Measurements from ENCODE around the gene SMYD3. TPM values are rescaled to one million over a fixed set of nuclear protein-coding genes. Genes with fewer than 3 reads are reported as not detected.

SMYD3 gene
- 7.9 and 18.1 TPM in 2 replicates for total RNA-seq

GRCh38 chr1:246506674-246507481 is at the start of gene SMYD3:
Gene SMYD3, minus strand, starts transcription at chr1:246507279.

Other genes with a start within 250 kb of the SMYD3 start
- 23.4 and 26.7 TPM in 2 replicates for gene TFB2M, start 59.0 kb upstream of the SMYD3 start, total RNA-seq
- gene CNST, start 59.2 kb upstream of the SMYD3 start, total RNA-seq: 18.1 and 19.8 TPM in 2 replicates
- gene SCCPDH, start 217.1 kb upstream of the SMYD3 start, total RNA-seq: 3.4 and 14.2 TPM in 2 replicates

Measured in nasal cavity respiratory epithelium epithelial cell of viscerocranial mucosa (primary cell).